ENCODE results near the gene GJD2. TPM values are rescaled to one million over a fixed set of nuclear protein-coding genes. Genes with fewer than 3 reads are reported as not detected.

Gene GJD2
- not detected for polyA plus RNA-seq (ENCODE audit: insufficient read length in 3 of 3)

DNA sequence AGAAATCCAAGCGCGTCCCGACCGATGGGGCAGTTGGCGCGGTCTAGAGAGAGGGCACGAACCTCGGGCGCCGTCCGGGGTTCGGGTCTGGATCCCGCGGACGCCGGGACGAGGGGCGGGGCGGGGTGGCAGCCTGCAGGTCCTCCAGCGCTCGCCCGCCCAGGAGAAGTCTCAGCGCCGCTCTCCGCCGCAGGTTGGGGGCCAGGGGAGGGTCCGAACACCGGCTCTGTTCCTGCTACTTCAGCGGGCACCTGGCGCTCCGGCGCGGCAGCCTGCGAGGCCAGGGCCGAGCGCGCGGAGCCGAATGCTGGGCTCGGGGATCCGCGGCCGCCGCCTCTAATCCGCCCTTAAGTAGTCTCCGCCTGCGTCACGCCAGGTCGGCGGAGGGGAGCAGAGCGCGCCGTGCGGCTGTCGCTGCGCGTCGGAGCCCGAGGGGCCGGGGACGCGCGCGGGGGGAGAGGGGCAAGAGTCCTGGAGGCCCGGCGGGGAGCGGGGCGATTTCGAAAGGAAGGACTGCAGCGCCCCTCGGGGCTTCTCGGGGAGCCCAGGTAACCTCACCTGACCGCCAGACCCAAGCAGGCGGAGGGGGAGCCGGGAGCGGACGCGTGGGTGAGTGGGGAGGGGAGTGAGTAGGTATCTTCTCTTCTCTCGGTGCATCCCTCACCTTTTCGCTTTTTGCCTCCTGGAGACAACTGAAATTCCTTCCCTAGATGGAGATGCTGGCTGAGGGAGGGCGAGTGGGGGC is at the start of gene GJD2:
GJD2 (minus strand) TSS at position 325 of the 745 bp plus-strand sequence. CDS start 510 bp downstream, outside the sequence.
- DNase-seq (ENCODE audit: low read depth in 3 of 3, low spot score in 2 of 3): peak in 1 of 3 donors; percentile 10

DNA sequence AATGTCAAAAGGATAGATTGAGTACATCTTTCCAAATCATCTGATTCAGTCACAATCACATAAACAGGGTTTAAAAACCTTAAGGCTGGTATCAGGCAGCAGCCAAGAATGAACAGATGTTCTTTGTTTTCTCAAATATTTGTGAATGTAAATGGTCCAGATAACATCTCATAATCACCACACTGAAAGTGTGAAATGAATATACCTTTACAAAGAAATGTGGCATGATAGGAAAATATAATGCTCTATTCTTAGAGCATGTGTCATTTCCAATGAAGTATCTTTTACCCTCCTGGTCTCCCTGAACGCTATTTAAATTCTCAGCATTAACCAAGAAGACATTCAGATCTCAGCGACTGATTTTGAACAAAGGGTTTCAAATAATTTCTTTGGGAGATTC is 49.3 kb upstream of the GJD2 start:
- no peak for DNase-seq (ENCODE audit: low read depth in 3 of 3, low spot score in 2 of 3)

DNA sequence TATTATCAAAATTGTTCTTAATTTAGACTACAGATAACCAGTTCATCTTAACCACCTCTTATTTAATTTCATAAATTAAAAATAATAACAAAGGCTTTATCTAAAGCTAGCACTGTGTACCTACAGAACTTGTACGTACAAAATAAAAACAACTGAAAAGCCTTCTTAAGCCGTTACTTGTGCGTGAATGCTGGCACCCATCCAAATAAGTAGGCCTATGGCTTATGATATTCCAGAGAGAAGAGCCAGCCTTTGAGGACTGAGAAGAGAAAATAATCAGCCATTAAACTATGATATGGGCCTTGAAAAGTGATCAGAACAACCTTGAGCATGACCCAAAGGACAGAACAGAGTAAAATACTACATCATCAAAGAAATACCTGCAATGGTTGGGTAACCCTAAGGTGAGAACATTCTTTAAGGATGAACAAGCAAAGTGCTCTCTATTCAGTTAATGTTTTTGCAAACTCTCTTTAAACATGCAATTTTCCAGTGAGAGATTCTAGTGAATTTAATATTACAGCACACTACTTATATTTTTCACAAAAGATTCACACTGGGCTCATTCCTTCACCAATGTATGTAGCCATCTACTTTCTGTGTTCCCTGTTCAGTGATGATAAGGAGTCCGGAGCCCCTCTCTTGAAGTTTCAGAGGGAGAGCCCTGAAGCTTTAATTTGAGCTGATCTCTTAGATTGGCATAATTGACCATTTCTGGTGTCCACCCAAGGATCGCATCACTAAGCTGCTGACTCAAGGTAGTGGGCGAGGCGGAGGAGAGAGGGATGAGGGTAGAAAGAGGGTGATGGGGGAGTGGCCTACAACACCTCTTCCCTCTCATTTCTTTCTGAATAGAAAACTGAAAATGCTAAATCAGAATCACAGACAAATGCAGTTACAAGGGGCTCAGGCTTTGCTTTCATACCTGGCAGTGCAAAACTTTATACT is 48.3 kb upstream of the GJD2 start:
- no peak for DNase-seq (ENCODE audit: low read depth in 3 of 3, low spot score in 2 of 3)

GRCh38 chr15:34802371-34802770 is 47.6 kb upstream of the GJD2 start:
- DNase-seq (ENCODE audit: low read depth in 3 of 3, low spot score in 2 of 3): no peak

- DNase-seq (ENCODE audit: low read depth in 3 of 3, low spot score in 2 of 3): peak in 1 of 3 donors; percentile 17
Measured at GRCh38 chr15:34799149-34800101, 44.6 kb upstream of the GJD2 start.

DNA sequence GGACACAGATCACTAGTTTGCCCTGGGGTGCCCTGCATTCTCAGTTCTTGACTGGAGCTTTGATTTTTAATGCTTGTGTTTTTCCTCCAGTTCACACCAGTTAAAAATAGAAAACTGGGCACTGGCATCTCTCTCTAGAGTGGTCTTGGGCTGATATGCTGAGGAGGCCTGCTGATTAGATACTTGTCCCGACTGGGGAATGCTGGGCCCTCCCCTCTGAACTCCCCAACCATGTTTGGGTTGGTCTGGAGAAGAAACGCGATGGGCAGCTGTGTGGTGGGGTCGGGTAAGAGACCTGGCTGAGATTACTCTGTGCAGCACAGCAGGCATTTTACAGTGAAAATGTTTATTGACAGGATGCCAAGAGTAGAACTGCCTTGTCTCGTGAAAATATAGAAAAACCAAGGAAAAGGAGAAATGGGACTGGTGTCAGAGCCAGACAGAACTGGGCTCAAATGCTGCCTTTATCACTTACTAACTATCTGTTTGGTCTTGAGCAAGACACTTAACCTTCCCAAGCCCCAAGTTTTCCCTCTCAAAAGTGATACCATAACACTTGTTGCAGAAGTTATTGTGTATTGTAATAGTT is 42.1 kb upstream of the GJD2 start:
- no peak for DNase-seq (ENCODE audit: low read depth in 3 of 3, low spot score in 2 of 3)

- DNase-seq (ENCODE audit: low read depth in 3 of 3, low spot score in 2 of 3): no peak
Measured at GRCh38 chr15:34795267-34796081, 40.7 kb upstream of the GJD2 start, which contains the start of gene ACTC1. Gene ACTC1 (minus strand): TSS chr15:34795549. CDS start chr15:34794808, 741 bp downstream.

DNA sequence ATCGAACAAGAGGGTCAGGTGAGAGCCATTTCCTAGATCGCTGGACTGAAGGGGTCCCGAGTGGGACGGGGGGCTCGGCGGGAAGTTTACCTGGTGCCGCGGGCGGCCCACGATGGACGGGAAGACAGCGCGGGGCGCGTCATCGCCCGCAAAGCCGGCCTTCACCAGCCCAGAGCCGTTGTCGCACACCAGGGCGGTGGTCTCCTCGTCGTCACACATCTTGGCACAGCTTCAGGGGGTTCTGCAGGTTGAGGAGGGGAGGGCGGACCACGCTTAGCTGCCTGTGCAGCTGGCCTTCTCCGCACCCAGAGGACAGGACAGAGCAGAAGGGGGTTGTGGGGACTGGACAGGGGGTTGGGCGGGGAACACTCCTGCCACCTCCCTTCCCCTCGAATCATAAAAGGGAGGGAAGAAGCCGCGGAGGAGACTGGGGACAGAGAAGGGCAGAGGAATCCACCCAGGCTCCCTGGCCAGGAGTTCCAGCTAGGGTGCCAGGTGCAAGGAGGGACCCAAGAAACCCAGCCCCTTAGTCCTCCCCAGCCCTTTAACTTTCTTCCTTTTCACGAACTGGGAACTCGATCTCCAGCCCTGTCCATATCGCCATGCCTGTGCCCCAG is 39.9 kb upstream of the GJD2 start:
- no peak for DNase-seq (ENCODE audit: low read depth in 3 of 3, low spot score in 2 of 3)

GRCh38 chr15:34793901-34794300 is 39.1 kb upstream of the GJD2 start:
- DNase-seq (ENCODE audit: low read depth in 3 of 3, low spot score in 2 of 3): no peak

DNA sequence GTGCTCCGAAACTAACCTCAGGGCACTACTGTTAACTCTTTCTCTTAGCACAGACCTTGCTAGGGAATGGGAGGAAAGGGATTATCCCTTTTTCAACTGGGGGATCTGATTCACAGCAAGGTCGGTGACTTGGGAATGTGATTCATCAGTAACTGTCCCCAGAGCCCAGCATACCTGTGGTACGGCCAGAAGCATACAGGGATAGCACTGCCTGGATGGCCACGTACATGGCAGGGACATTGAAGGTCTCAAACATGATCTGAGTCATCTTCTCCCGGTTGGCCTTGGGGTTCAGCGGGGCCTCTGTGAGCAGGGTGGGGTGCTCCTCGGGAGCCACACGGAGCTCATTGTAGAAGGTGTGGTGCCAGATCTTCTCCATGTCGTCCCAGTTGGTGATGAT is 38.3 kb upstream of the GJD2 start:
- no peak for DNase-seq (ENCODE audit: low read depth in 3 of 3, low spot score in 2 of 3)

GRCh38 chr15:34791701-34792100 is 36.9 kb upstream of the GJD2 start:
- no peak for DNase-seq (ENCODE audit: low read depth in 3 of 3, low spot score in 2 of 3)

DNA sequence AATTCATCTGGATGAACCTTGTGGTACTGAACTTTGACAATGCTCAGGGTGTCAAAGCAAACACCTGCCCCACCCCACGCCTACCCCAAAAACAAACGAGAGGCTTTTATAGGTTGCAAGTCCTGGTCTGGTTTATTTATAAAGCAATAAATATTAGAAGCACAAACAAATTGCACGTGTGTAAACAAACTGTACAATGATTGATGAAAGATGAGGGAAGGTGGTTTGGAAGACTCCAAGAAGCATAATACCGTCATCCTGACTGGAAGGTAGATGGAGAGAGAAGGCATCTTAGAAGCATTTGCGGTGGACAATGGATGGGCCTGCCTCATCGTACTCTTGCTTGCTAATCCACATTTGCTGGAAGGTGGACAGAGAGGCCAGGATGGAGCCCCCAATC is 35.3 kb upstream of the GJD2 start:
- DNase-seq (ENCODE audit: low read depth in 3 of 3, low spot score in 2 of 3): no peak

DNA sequence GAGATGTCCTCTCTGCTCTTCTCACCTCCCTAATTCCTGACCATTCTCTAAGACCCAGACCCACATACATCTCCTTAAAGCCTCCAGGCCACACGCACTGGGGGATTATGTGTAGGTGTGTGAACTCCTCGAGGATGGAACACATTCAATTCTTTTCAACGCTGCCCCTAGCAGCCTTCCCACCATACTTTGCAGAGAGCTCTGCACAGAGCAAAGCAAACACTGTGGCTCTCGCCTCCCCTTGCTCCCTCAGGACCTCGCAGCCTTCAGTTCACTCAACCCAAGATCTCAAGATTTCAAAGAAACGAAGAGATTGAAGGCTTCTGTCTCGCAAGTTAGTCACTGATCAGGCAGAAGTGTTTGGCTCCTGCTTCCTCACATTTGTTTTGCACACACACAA is 34.5 kb upstream of the GJD2 start:
- DNase-seq (ENCODE audit: low read depth in 3 of 3, low spot score in 2 of 3): no peak

GRCh38 chr15:34786206-34786605 is 31.4 kb upstream of the GJD2 start:
- no peak for DNase-seq (ENCODE audit: low read depth in 3 of 3, low spot score in 2 of 3)

DNA sequence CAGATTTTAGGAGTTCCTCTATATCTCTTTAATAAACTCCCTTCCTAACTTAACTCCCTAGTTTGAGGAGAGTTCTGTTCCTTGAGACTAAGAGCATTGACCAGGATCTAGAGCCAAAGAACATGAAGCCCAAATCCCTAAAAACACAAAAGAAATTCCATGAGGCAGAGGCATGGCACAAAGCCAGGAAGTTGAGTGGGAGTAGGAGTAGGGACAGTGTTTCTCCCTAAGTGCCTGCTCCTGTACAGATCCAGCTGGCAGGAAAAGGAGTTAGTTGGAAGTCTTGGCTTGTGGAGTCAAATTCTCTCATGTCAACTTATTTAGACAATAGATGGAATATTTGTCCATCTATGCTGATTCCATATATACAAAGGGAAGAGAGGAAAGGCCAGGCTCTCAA is 29.2 kb upstream of the GJD2 start:
- DNase-seq (ENCODE audit: low read depth in 3 of 3, low spot score in 2 of 3): no peak

- DNase-seq (ENCODE audit: low read depth in 3 of 3, low spot score in 2 of 3): no peak
Measured at GRCh38 chr15:34783431-34783830, 28.6 kb upstream of the GJD2 start.

GRCh38 chr15:34782901-34783300 is 28.1 kb upstream of the GJD2 start:
- no peak for DNase-seq (ENCODE audit: low read depth in 3 of 3, low spot score in 2 of 3)

DNA sequence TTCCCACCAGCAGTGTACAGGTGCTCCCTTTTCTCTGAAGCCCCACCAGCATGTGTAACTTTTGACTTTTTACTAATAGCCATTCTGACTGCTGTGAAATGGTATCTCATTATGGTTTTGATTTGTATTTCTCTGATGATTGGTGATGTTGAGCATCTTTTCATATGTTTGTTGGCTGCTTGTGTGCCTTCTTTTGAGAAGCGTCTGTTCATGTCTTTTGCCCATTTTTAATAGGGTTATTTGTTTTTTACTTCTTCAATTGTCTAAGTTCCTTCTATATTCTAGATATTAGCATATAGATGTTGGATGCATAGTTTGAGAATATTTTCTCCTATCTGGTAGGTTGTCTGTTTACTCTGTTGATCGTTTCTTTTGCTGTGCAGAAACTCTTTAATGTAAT is 25.9 kb upstream of the GJD2 start:
- DNase-seq (ENCODE audit: low read depth in 3 of 3, low spot score in 2 of 3): no peak

DNA sequence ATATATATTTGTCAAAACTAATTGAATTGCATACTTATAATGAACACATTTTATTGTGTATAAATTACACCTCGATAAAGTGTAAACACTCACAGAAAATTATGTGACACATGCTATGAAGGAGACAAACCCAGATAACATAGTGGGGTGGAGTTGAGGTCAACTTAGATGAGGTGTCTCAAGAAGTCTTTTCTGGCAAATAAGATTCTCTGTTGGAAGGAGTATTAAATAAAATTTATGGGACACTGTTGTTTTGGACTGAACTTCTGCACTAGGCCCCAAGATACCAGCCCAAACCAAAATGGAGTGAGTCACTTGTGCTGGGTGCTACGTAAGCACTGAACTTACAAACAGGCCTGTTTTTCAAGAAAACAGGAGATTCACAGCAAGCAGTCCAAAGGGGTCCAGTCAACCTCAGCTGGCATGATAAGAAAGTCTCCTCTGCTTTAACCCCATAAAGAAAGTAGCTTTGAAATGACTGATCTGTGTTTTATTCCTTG is 21.9 kb upstream of the GJD2 start:
- DNase-seq (ENCODE audit: low read depth in 3 of 3, low spot score in 2 of 3): no peak
